NCI-H748 treated with DMSO at 0.1 percent for 48 hours (cell line): ENCODE measurements around the gene MARCHF11.

ENCODE experiments used
- DNase-seq: peaks from one replicate; lab custom pipeline; 2025; lab: John Stamatoyannopoulos, UW

MARCHF11 gene

GRCh38 chr5:16179511-16179935 lies at the start of gene MARCHF11:
Gene MARCHF11 (minus strand): TSS chr5:16179791. CDS start chr5:16179575, 216 bp downstream.
- peak; percentile 68 for DNase-seq

- DNase-seq = no peak
Measured at GRCh38 chr5:16225927-16226326, 46.3 kb upstream of the MARCHF11 start.

GRCh38 chr5:16192311-16192710 lies 12.7 kb upstream of the MARCHF11 start:
- DNase-seq = no peak

GRCh38 chr5:16180789-16181082 lies 1.1 kb upstream of the MARCHF11 start:
- DNase-seq = no peak

- DNase-seq = peak; percentile 61
Measured at GRCh38 chr5:16179936-16180788, 571 bp upstream of the MARCHF11 start.

- DNase-seq = peak; percentile 86
Measured at GRCh38 chr5:16178745-16179372, 732 bp downstream of the MARCHF11 start.

GRCh38 chr5:16169550-16169949 lies 10.0 kb downstream of the MARCHF11 start:
- DNase-seq = peak; percentile 54

- DNase-seq = peak; percentile 98
Measured at GRCh38 chr5:16160706-16161105, 18.9 kb downstream of the MARCHF11 start.

- DNase-seq = no peak
Measured at GRCh38 chr5:16159636-16160035, 20.0 kb downstream of the MARCHF11 start.

- DNase-seq = no peak
Measured at GRCh38 chr5:16156152-16156551, 23.4 kb downstream of the MARCHF11 start.

- DNase-seq = peak; percentile 96
Measured at GRCh38 chr5:16152601-16153568, 26.7 kb downstream of the MARCHF11 start.

- no peak for DNase-seq
Measured at GRCh38 chr5:16149621-16150020, 30.0 kb downstream of the MARCHF11 start.

- no peak for DNase-seq
Measured at GRCh38 chr5:16147179-16147900, 32.3 kb downstream of the MARCHF11 start.

- no peak for DNase-seq
Measured at GRCh38 chr5:16144416-16144815, 35.2 kb downstream of the MARCHF11 start.

GRCh38 chr5:16143361-16144049 lies 36.1 kb downstream of the MARCHF11 start:
- no peak for DNase-seq

- no peak for DNase-seq
Measured at GRCh38 chr5:16140944-16141343, 38.6 kb downstream of the MARCHF11 start.

GRCh38 chr5:16140417-16140816 lies 39.2 kb downstream of the MARCHF11 start:
- DNase-seq = no peak

- DNase-seq = no peak
Measured at GRCh38 chr5:16137177-16137576, 42.4 kb downstream of the MARCHF11 start.

- DNase-seq = no peak
Measured at GRCh38 chr5:16135506-16135905, 44.1 kb downstream of the MARCHF11 start.

GRCh38 chr5:16135003-16135402 lies 44.6 kb downstream of the MARCHF11 start:
- DNase-seq = peak; percentile 100

- no peak for DNase-seq
Measured at GRCh38 chr5:16134204-16134603, 45.4 kb downstream of the MARCHF11 start.
